GM23338 (cell line): ENCODE measurements around the gene RAB5B.
"Not testable (repeated sequence)": the region's sequence is repeated elsewhere in the genome, so short reads cannot be mapped to it uniquely, and the experiment has no call there.

Experiments used
- EZH2 ChIP-seq: fragments of 200-600 bp; sonication (generic); IDR thresholded peaks from one replicate; pipeline ENCODE4 v1.8.0; 2017; ENCODE audit warnings: antibody characterized with exemption, mild to moderate bottlenecking, low read depth; ENCODE audit not compliant: unreplicated experiment
- EZH2phosphoT487 ChIP-seq: fragments of 200-600 bp; sonication (generic); IDR thresholded peaks from one replicate; pipeline ENCODE4 v1.8.1; 2018; ENCODE audit warnings: antibody characterized with exemption; ENCODE audit not compliant: unreplicated experiment
- JUNB ChIP-seq: IDR thresholded peaks from one replicate; pipeline ENCODE4 v1.6.1; 2016; ENCODE audit warnings: antibody characterized with exemption; ENCODE audit not compliant: unreplicated experiment
- NANOG ChIP-seq: IDR thresholded peaks from 2 replicates; pipeline ENCODE4 v1.6.1; 2016; ENCODE audit warnings: antibody characterized with exemption, borderline replicate concordance
- POLR2AphosphoS5 ChIP-seq: IDR thresholded peaks from 2 replicates; pipeline ENCODE4 v1.6.1; 2016; ENCODE audit warnings: antibody characterized with exemption, low read depth
- REST ChIP-seq: IDR thresholded peaks from one replicate; pipeline ENCODE4 v1.6.1; 2018; ENCODE audit warnings: antibody characterized with exemption; ENCODE audit not compliant: unreplicated experiment
- ZNF331 ChIP-seq: fragments of 250-450 bp; sonication (Bioruptor Pico); IDR thresholded peaks from 2 replicates; pipeline ENCODE4 v1.5.0; 2020; ENCODE audit warnings: low read depth, mild to moderate bottlenecking, moderate library complexity
- TF ChIP-seq, protein P1 (sequence below), 2 experiments: fragments of 200-600 bp in 1 of 2; sonication (generic) in 1 of 2; conservative IDR thresholded peaks; 2 replicates each; pipeline versions ENCODE4 v1.5.1 to v1.6.1; 2016 to 2017; ENCODE audit warnings: antibody characterized with exemption in 2 of 2, low read depth in 2 of 2, mild to moderate bottlenecking in 2 of 2, moderate library complexity in 1 of 2

- TF ChIP-seq, protein P1, sequence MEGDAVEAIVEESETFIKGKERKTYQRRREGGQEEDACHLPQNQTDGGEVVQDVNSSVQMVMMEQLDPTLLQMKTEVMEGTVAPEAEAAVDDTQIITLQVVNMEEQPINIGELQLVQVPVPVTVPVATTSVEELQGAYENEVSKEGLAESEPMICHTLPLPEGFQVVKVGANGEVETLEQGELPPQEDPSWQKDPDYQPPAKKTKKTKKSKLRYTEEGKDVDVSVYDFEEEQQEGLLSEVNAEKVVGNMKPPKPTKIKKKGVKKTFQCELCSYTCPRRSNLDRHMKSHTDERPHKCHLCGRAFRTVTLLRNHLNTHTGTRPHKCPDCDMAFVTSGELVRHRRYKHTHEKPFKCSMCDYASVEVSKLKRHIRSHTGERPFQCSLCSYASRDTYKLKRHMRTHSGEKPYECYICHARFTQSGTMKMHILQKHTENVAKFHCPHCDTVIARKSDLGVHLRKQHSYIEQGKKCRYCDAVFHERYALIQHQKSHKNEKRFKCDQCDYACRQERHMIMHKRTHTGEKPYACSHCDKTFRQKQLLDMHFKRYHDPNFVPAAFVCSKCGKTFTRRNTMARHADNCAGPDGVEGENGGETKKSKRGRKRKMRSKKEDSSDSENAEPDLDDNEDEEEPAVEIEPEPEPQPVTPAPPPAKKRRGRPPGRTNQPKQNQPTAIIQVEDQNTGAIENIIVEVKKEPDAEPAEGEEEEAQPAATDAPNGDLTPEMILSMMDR (conservative IDR thresholded peaks at IDR 0.05; ENCODE audit: low read depth in 2 of 2), result not testable (repeated sequence)
- not testable (repeated sequence) for TF ChIP-seq EZH2; POLR2AphosphoS5; ZNF331 (CRISPR knock-in tag); NANOG; REST; JUNB; EZH2phosphoT487
Measured at GRCh38 chr12:56042430-56042813, 68.5 kb downstream of the RAB5B start.
